Upper lobe of left lung (tissue), 4 donors: ENCODE data around the gene IPO4.

Source experiments
- CTCF ChIP-seq, 6 experiments: fragments of 450-650 bp in 4 of 6; fragments of 200-600 bp in 2 of 6; sonication (generic) in 2 of 6; IDR thresholded peaks; one replicate each; pipeline ENCODE4 v1.5.1; 2016 to 2019; ENCODE audit warnings: antibody characterized with exemption in 6 of 6
- EP300 ChIP-seq, 4 donors: sonication (generic); formaldehyde crosslinking; IDR thresholded peaks; one replicate each; pipeline ENCODE4 v1.5.1; 2017; ENCODE audit warnings: antibody characterized with exemption in 4 of 4, control low read depth in 2 of 4
- POLR2A ChIP-seq, 4 donors: fragments of 450-650 bp; IDR thresholded peaks; one replicate each; pipeline ENCODE4 v1.5.1; 2016 to 2017; ENCODE audit warnings: antibody characterized with exemption in 4 of 4, mild to moderate bottlenecking in 2 of 4

- TF ChIP-seq CTCF (IDR thresholded peaks at IDR 0.05) (no peak), POLR2A (IDR thresholded peaks at IDR 0.05) (no peak), EP300 (IDR thresholded peaks at IDR 0.05) (no peak)
Measured at GRCh38 chr14:24150567-24150966, 38.0 kb downstream of the IPO4 start.
